Activated CD8-positive, alpha-beta memory T cell treated with anti-CD3 and anti-CD28 coated beads, Interleukin-2, amount 50 U/mL, for 24 hours (primary cell): ENCODE data around the gene DDX60.
"Not testable (repeated sequence)": the region's sequence is repeated elsewhere in the genome, so short reads cannot be mapped to it uniquely, and the experiment has no call there.

Source experiments
- DNase-seq: peaks from one replicate; pipeline ENCODE4 v3.0.0-alpha.2; 2020; ENCODE audit errors: extremely low read depth

Gene DDX60

DNA sequence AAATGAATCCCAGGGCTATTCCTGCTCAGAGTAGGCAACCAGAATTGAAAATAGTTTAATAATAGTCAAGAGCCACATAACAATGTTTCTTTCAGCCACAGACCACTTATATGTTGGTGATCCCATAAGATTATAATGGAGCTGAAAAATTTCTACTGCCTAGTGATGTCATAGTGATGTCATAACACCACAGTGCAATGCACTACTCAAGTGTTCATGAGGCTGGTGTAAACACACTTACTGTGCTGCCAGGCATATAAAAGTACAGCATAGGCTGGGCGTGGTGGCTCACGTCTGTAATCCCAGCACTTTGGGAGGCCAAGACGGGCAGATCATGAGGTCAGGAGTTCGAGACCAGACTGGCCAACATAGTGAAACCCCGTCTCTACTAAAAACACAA, 15.1 kb downstream of the DDX60 start:
- DNase-seq: not testable (repeated sequence)

GRCh38 chr4:168293386-168293975, 25.1 kb downstream of the DDX60 start:
- DNase-seq: no peak

- DNase-seq: no peak
These were observed 27.3 kb downstream of the DDX60 start for GRCh38 chr4:168291242-168291641.

DNA sequence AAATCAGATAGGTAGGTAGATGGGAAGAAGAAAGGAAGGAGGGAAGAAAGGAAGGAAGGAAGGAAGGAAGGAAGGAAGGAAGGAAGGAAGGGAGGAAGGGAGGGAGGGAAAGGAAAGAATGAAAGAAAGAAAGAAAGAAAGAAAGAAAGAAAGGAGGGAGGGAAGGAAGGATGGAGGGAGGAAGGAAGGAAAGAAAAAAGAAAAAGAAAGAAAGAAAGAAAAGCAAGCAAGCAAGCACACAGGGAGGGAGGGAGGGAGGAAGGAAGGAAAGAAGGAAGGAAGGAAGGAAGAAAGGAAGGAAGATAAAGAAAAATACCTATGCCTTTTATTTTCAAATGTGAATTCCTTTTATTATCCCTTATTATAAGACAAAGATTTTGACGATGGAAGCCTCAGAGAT, 32.7 kb downstream of the DDX60 start:
- DNase-seq: not testable (repeated sequence)

DNA sequence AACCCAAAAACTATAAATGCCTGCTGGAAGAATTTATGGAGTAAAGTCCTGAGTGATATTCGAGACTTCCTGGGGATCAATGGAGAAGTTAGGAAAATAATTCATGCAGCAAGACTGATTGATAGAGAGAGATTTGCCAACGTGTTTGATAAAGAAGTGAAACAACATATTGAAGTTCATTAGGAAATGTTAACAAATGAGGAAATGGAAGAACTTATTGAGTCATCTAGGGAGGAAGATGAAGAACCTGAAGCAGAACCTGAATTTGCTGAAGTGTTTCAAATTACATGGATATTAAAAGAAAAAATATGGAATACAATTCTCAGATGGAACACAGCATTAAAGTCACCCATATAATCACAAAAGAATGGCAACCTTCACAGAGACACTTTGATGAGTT, 39.0 kb downstream of the DDX60 start:
- DNase-seq: no peak

GRCh38 chr4:168275836-168276235, 42.7 kb downstream of the DDX60 start:
- DNase-seq: no peak

DNA sequence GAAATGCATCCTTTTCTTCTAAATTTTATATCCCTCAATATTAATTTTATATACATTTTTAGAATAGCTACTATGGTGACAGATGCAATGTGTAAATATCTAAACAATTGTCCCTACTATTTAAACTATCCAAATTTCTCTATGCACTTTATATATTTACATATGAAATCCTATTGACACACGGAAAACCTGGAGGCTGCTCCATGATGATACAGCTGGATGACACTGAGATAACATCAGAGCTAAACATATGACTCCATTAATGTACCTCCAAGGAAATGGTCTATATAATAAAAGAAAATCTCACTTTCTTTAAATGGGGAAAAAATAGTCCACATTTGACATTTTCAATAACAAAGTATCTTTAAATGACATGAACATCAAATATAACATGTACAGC, 43.7 kb downstream of the DDX60 start:
- no peak for DNase-seq

DNA sequence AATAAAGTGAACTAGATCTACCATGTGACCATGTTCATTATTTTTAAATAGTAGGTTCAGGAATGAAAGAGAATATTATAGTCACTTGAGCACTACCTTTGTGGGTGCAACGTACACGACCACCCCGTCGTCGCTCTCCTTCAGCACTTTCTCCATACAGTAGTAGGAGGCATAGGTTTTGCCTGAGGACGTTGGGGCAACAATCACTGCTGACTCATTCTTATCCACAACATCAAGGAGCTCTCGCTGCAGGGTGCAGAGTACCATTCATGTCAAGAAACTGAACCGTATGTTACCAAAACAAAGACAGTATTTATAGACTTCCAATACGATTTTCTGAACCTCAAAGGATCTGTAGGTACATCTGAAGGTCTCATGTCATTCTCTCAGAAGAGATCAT, 44.7 kb downstream of the DDX60 start:
- DNase-seq: no peak

- no peak for DNase-seq
These were observed 46.1 kb downstream of the DDX60 start for GRCh38 chr4:168272488-168272887.

DNA sequence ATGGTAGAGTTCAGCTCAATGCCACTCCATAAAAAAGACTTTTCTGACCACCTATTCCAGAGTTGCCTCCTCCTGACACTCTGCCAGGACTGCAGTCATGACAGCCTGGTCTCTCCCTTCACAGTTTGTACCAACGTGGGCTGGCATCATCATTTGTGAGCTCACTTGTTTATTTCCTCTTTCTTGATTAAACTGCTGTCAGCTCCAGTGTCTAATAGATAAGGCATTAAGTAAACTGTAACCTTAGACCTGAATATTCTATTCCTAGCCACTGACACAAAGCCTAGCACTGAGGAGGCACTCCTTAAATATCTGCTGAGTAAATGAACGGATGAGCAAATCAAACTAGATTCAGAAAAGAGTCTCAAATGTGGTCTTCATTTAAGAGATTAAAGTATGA, 48.7 kb downstream of the DDX60 start:
- no peak for DNase-seq

- DNase-seq: no peak
These were observed 53.2 kb downstream of the DDX60 start for GRCh38 chr4:168265327-168265726.

- no peak for DNase-seq
These were observed 53.6 kb downstream of the DDX60 start for GRCh38 chr4:168264903-168265302.

DNA sequence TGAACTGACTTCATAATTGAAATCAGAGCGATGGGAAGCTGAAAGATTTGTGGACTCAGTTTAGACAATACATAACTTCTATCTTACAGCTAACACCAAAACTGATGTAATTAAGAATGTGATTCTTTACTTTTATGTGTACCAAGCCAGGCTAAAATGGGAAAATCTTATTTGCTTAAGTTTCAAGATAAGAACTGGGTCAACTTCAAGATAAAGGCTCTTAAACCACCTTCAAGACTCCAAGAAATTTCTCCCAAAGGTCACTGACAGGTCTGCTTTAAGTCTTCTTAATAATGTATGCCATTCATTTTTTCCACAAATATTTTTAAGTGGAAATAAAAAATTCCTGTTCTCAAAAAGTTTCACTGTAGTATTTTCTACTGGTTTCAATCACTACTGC, 55.5 kb downstream of the DDX60 start:
- DNase-seq: no peak

DNA sequence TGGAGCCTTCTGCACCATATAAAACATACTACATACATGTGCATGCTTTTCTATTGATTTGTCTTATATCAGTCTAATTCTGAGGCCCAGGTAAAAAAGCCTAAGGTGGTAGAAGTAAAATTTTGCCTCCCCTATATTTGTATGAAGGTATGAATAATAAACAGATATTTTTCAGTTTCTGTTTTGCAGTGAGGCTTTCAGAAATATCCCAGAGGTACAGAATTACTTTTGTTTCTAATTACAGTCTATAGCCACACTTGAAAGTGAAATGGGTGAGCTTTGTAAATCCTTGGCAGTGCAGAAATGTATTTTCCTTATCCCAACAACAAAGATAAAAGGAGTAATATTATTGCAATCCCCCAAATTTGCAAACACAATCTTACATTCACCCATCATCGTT, 59.5 kb downstream of the DDX60 start:
- no peak for DNase-seq

GRCh38 chr4:168257768-168258167, 60.8 kb downstream of the DDX60 start:
- no peak for DNase-seq

GRCh38 chr4:168248176-168248710, 70.3 kb downstream of the DDX60 start:
- DNase-seq: no peak

GRCh38 chr4:168247603-168248002, 70.9 kb downstream of the DDX60 start:
- DNase-seq: no peak

DNA sequence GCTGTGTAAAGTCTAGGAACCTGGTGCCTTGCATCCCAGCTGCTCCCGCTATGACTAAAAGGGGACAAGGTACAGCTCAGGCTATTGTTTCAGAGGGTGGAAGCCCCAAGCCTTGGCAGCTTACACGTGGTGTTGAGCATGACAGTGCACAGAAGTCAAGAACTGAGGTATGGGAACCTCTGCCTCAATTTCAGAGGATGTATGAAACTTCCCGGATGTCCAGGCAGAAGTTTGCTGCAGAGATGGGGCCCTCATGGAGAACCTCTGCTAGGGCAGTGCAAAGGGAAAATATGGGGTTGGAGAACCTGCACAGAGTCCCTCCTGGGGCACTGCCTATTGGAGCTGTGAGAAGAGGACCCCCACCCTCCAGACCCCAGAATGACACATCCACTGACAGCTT, 76.6 kb downstream of the DDX60 start:
- no peak for DNase-seq

DNA sequence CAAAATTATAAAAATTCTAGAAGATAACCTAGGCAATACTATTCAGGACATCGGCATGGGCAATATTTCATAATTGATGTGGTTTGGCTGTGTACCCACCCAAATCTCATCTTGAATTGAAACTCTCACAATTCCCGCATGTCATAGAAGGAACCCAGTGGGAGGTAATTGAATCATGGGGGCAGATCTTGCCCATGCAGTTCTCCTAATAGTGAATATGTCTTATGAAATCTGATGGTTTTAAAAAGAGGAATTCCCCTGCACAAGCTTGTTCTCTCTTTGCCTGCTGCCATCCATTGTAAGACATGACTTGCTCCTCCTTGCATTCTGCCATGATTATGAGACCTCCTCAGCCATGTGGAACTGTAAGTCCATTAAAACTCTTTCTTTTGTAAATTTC, 77.7 kb downstream of the DDX60 start:
- no peak for DNase-seq

DNA sequence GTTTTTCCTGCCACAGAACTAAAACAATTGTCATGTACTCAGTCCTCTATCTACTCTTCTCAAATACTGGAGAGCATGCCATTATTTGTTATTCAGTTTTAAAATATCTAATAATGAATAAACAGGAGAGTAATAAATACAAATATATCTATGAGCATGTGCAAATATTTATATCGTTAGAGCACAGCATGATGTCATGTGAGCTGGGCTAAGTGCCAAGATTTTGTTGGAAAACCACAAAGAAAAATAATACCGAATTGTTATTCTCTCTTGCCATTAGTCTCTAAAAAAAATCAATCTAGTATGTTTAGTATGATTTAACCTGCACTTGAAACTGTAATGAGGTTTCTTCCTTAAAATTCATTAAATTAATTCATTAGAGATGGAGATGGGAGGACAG, 97.3 kb downstream of the DDX60 start:
- no peak for DNase-seq

DNA sequence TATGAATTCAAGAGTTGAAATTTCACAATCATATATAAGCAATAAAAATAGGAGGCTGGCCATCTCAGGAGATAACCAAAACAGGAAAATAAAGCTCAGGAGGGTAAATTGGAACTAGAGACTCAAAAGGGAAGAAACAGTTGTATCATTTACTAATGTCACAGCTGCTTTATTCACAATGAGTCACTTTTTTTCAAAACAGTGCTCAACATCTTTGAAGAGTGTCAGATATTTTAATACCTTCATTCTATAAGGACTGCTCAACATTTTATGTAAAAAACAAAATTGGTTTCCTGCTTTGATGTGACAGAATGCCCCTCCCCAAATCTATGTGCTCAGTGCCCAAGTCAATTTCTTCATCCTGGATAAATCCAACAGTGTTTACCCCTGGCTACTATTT, 97.7 kb downstream of the DDX60 start:
- DNase-seq: no peak

DNA sequence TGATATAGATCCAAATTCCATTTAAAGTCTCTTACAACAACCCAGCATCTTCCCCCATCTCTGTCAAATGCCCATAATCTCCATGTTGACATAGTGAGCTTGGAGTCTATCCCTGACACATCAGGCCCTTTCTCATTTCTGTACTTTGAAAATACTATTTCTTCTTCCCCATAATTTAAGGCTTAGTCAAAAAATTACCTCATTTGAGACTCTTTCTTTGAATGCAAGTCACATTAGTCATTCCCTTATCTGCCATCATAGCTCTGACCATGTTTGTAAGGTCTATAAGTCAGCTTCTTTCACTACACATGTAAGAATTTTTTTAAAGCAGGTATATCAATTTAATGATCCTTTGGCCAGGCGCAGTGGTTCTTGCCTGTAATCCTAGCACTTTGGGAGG, 99.9 kb downstream of the DDX60 start:
- no peak for DNase-seq

DNA sequence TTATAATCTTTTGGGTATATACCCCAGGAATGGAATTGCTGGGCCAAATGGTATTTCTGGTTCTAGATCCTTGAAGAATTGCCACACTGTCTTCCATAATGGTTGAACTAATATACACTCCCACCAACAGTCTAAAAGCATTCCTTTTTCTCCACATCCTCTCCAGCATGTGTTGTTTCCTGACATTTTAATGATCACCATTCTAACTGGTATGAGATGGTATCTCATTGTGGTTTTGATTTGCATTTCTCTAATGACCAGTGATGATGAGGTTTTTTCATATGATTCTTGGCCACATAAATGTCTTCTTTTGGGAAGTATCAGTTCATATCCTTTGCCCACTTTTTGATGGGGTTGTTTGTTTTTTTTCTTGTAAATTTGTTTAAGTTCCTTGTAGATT, 105.0 kb downstream of the DDX60 start:
- DNase-seq: not testable (repeated sequence)

DNA sequence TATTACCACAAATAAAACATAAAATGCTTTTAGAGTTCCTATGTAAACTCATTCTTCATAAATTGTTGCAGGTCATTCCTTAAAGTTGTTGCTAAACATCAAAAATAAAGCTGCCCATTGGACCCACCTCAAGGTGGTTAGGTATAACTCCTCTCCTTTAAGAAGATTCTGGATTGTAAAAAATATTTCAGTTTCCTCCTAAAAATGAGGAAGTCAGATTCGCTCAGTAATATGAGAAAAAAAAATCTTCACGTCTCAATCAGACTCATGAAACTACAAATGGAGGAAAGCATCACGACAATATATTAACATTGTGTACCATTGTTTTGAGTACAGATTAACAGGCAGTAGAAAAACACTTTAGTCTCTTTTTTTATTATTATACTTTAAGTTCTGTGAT, 105.9 kb downstream of the DDX60 start:
- no peak for DNase-seq
